HG03039 (cell line): ENCODE results near the gene CLIP2.
"Not testable (repeated sequence)": the region's sequence is repeated elsewhere in the genome, so short reads cannot be mapped to it uniquely, and the experiment has no call there.

Experiments
- ATAC-seq: cut with Tn5 transposase; IDR thresholded peaks from one replicate; pipeline ENCODE4 v1.9.1; 2021; ENCODE audit warnings: mild to moderate bottlenecking, moderate library complexity; ENCODE audit not compliant: unreplicated experiment

The CLIP2 gene

GRCh38 chr7:74365322-74366022 is 76.3 kb downstream of the CLIP2 start:
- ATAC-seq = no peak

- ATAC-seq = no peak
These were observed 82.5 kb downstream of the CLIP2 start for GRCh38 chr7:74371381-74372341.

GRCh38 chr7:74372511-74373111 is 83.4 kb downstream of the CLIP2 start:
- ATAC-seq = no peak

DNA sequence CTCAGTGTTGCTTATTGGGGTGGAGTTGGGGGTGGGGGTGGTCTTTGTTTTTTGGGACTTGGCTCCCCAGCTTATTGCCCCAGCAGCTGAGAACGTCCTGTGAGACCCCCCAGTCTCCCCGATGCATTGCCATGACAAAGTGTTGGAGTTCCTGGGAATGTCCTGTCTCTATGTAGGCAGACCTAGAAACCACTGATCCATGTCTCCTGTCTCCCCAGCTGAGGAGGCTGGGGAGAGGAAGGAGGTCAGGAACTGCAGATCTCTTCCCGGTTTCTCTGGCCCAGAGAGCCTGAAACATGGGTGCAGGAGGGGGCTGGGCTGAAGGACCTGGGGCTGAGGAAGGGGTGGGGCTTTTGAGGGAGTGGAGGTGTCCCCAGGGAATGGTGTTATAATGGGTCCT is 84.3 kb downstream of the CLIP2 start:
- ATAC-seq = no peak

GRCh38 chr7:74375726-74376220 is 86.6 kb downstream of the CLIP2 start:
- no peak for ATAC-seq

DNA sequence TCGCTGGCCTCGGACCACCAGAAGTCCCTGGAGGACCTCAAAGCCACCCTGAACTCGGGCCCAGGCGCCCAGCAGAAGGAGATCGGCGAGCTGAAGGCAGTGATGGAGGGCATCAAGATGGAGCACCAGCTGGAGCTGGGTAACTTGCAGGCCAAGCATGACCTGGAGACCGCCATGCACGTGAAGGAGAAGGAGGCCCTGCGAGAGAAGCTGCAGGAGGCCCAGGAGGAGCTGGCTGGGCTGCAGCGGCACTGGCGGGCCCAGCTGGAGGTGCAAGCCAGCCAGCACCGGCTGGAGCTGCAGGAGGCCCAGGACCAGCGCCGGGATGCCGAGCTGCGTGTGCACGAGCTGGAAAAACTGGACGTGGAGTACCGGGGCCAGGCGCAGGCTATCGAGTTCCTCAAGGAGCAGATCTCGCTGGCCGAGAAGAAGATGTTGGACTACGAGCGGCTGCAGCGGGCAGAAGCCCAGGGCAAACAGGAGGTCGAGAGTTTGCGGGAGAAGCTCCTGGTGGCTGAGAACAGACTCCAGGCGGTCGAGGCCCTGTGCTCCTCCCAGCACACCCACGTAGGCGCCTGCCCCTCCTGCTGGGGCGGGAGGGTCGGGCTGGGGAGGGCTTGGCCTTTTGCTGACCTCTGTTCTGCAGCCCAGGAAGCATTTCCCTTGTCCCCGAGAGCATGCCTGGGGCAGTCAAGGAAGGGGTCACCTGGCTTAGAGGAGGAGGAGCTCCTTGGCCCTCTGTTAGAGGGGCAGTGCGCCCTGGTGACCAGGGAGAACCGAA is 87.2 kb downstream of the CLIP2 start:
- no peak for ATAC-seq

- no peak for ATAC-seq
These were observed 90.7 kb downstream of the CLIP2 start for GRCh38 chr7:74379938-74380337.

DNA sequence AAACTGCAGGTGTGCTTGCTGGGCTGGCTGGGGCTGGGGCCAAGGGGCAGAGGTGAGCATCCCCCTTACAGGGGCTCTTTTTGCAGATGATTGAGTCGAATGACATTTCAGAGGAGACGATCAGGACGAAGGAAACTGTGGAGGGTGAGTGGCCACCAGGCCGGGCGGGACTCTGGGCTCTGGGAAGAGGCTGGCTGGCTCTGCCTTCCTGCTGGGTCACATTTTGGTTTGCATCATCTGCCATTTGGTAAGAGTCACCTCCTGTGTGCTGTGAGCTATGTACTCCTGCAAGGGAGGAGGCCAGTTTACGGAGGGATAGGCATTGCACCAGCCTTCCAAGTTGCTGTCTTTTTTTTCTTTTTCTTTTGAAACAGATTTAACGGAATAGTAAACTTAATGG is 91.5 kb downstream of the CLIP2 start:
- ATAC-seq = no peak

DNA sequence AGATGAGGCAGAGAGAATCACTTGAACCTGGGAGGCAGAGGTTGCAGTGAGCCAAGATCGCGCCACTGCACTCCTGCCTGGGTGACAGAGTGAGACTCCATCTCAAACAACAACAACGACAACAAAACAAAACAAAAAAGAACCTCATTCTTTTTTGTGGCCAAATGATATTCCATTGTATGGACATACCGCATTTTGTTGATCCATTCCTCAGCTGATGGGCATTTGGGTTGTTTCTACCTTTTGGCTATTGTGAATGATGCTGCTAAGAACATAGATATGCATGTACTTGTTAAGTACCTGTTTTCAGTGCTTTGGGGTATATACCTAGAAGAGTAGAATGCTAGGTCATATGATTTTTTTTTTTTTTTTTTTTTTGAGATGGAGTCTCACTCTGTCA is 94.9 kb downstream of the CLIP2 start:
- ATAC-seq = not testable (repeated sequence)

DNA sequence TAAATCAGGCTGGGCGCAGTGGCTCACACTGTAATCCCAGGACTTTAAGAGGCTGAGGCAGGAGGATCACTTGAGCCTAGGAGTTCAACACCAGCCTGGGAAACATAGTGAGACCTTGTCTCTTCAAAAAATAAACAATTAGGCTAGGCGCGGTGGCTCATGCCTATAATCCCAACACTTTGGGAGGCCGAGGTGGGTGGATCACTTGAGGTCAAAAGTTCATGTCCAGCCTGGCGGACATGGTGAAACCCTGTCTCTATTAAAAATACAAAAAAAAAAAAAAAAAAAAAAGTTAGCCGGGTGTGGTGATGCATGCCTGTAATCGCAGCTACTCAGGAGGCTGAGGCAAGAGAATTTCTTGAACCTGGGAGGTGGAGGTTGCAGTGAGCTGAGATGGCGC is 95.6 kb downstream of the CLIP2 start:
- not testable (repeated sequence) for ATAC-seq

- no peak for ATAC-seq
These were observed 98.4 kb downstream of the CLIP2 start for GRCh38 chr7:74387606-74388005.

DNA sequence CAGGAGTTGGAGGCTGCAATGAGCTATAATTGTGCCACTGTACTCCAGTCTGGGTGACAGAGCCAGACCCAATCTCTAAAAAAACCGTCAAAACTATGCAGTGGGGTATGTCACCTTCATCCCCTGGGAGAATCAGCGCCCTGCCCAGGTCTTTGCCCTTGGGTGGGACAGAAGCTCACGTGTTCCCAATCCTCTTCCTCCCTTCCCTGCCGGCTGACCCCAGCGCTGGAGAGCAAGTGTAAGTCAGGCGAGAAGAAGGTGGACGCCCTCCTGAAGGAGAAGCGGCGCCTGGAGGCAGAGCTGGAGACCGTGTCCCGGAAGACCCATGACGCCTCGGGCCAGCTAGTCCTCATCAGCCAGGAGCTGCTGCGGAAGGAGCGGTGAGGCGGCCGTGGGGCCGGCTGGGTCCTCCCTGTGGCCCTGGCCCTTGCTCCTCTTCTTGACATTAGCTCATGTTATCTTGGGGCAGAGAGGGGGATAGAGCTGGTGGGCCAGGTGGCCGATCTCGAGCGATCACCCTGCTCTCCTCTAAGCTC is 99.7 kb downstream of the CLIP2 start:
- no peak for ATAC-seq

- not testable (repeated sequence) for ATAC-seq
These were observed 104.5 kb downstream of the CLIP2 start for GRCh38 chr7:74393722-74394121.

DNA sequence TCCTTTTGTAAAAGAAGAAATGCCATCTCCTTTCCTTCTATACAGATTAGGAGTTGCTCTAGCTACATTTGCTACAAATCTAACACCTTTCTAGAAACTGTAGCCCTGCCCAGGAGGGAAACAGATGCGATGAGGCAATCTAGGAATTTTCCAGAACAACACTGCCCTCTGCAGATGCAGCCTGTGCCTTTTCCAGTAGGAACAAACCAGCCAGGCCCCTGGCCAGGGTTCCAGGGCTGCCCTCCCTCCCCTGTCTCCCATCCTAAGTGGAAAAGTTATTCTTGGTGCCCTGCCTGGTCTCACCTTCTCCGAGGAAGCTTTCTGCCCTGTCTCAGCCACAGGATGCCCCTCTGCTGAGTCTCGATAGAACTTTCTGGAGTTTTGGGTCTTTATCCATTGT is 105.4 kb downstream of the CLIP2 start:
- not testable (repeated sequence) for ATAC-seq

DNA sequence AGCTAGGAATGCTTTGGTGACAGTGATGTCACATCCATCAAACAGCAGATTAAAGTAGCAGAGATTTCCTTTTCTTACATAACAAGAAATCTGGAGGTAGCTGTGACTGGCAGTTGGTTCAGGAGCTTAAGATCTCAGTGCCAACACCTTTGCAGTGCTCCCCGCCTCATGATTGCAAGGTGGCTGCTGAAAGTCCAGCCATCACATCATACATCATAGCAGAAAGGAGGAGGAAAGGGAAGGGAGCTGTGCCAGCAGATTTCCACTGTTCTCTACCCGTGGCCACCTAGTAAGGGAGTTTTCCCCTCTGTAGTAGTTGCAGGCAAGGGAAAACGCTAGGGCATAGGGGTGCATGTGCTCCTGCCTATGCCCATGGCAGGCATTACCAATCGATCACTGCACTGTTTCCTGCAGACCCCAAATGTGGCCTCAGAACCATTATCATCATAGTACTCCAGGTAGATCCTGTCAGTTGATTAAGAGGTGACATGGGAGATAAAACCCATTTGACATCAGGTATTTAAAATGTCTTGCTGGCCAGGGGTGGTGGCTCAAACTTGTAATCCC is 106.6 kb downstream of the CLIP2 start:
- no peak for ATAC-seq

- ATAC-seq = no peak
These were observed 107.8 kb downstream of the CLIP2 start for GRCh38 chr7:74396993-74397392.

- ATAC-seq = no peak
These were observed 109.2 kb downstream of the CLIP2 start for GRCh38 chr7:74398426-74398825.

GRCh38 chr7:74399006-74399405 is 109.8 kb downstream of the CLIP2 start:
- ATAC-seq = no peak

DNA sequence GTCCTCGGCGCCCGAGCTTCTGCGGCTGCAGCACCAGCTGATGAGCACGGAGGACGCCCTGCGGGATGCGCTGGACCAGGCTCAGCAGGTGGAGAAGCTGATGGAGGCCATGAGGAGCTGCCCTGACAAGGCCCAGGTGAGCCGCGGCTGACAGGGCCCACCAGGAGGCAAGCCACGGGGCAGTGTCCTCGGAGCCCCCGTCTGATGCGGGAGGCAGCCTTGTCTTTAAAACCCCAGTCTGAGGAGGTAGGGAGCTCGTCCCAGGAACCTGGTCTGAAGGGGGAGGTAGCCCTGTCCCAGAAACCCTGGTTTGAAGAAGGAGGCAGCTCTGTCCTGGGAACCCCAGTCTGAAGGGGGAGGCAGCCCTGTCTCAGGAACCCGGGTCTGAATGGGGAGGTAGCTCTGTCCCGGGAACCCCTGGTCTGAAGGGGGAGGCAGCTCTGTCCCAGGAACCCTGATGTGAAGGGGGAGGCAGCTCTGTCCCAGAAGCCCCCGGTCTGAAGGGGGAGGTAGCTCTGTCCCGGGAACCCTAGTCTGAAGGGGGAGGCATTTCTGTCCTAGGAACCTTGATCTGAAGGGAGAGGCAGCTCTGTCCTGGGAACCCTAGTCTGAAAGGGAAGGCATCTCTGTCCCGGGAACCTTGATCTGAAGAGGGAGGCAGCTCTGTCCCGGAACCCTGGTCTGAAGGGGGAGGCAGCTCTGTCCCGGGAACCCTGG is 111.4 kb downstream of the CLIP2 start:
- no peak for ATAC-seq
